ENCODE measurements around the gene CDT1. TPM values are rescaled to one million over a fixed set of nuclear protein-coding genes. Genes with fewer than 3 reads are reported as not detected.

The CDT1 gene
- total RNA-seq, 1 experiment from 2014 or later = 154 TPM

DNA sequence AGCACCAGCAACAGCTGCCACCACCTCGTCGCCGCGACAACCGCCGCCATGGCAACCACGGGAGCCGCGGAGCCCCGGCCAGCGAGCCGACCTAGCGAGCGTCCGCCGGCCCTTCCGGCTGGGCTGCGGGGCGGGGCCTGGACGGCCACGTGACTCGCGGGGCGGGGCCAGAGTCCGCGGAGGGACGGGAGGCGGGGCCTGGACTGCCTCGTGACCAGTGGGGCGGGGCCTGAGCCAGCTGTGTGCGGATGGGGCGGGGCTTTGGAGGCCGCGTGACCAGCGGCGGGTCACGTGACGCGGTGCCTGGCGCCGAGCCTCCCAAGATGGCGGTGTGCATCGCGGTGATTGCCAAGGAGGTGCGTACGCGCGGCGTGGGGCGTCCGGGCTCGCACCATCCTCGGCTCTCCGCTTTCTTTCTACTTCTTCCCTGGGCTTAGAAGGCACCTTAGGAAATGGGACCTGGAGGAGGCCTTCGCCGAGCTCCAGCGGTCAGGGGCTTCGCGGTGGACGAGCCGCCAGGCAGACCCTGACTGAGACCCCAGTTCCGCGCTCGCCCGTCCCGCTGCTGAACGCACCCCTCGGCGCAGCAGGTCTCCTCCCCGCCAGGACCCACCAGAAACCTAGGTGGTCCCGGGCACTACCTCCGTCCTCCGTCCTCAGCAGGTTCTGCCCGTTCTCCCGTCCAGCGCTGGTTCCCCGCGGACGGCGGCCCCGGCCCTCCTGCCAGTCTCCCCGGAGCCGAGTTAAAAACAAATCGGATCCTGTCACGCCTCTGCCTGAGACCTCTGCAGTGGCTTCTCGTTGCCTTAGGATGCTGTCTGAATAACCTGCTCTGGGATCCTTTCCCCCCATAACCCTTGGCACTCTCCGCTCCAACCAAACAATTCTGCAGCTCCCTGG is 53.5 kb downstream of the CDT1 start, which contains the start of the genes GALNS and TRAPPC2L:
TSS of gene GALNS (minus strand) at position 120 of the 900 bp plus-strand sequence. CDS start at position 50, 70 bp downstream.
TSS of gene TRAPPC2L (plus strand) at position 300 of the 900 bp plus-strand sequence. CDS start at position 324, 24 bp downstream.
- DNase-seq (ENCODE audit: low spot score) (peak; percentile 99), ATAC-seq (peak; percentile 88)
- POLR2A ChIA-PET = interaction anchor here (1.0 to 1.7 kb wide), 2 partner anchors 24 to 44 kb away, joined by 5 read pairs; no protein-coding TSS in a partner anchor
- H3K9me3 Mint-ChIP-seq = no peaks in the 10 kb centered on the region; the same call in 1 of the 2 replicates
- H3K4me1 Mint-ChIP-seq = peaks cover 20% of the 10 kb centered on the region
- TF ChIP-seq JUN (CRISPR knock-in tag; IDR thresholded peaks at IDR 0.05) (peak; percentile 59; the same call in 1 of the 2 replicates), NR1H2 (CRISPR knock-in tag; IDR thresholded peaks at IDR 0.05) (no peak), SP1 (CRISPR knock-in tag; conservative IDR thresholded peaks at IDR 0.05) (peak; percentile 96), CREM (CRISPR knock-in tag; IDR thresholded peaks at IDR 0.05) (peak; percentile 35; the same call in 1 of the 2 replicates), ZNF232 (CRISPR knock-in tag; IDR thresholded peaks at IDR 0.05) (peak; percentile 85), IRF2 (CRISPR knock-in tag; IDR thresholded peaks at IDR 0.05; ENCODE audit: borderline replicate concordance, low read depth) (no peak), FOXP1 (CRISPR knock-in tag; IDR thresholded peaks at IDR 0.05; ENCODE audit: borderline replicate concordance) (peak; percentile 43; the same call in 1 of the 2 replicates), TEAD4 (CRISPR knock-in tag; IDR thresholded peaks at IDR 0.05) (0 out of 2 replicates have a peak, but pooled peaks have one; percentile 54), NFE2L1 (CRISPR knock-in tag; IDR thresholded peaks at IDR 0.05) (no peak), ZNF138 (CRISPR knock-in tag; conservative IDR thresholded peaks at IDR 0.05) (no peak), FOXK1 (CRISPR knock-in tag; IDR thresholded peaks at IDR 0.05) (peak; percentile 78; the same call in 1 of the 2 replicates), NR3C1 (CRISPR knock-in tag; conservative IDR thresholded peaks at IDR 0.05; ENCODE audit: low read depth) (no peak), ELF4 (CRISPR knock-in tag; IDR thresholded peaks at IDR 0.05; ENCODE audit: low read depth) (no peak), GABPB1 (CRISPR knock-in tag; IDR thresholded peaks at IDR 0.05) (peak; percentile 30; the same call in 1 of the 2 replicates), FOXJ3 (CRISPR knock-in tag; IDR thresholded peaks at IDR 0.05; ENCODE audit: borderline replicate concordance) (no peak)
- TF ChIP-seq, protein P1, sequence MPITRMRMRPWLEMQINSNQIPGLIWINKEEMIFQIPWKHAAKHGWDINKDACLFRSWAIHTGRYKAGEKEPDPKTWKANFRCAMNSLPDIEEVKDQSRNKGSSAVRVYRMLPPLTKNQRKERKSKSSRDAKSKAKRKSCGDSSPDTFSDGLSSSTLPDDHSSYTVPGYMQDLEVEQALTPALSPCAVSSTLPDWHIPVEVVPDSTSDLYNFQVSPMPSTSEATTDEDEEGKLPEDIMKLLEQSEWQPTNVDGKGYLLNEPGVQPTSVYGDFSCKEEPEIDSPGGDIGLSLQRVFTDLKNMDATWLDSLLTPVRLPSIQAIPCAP (CRISPR knock-in tag; IDR thresholded peaks at IDR 0.05) = no peak
- TF ChIP-seq, protein P2, sequence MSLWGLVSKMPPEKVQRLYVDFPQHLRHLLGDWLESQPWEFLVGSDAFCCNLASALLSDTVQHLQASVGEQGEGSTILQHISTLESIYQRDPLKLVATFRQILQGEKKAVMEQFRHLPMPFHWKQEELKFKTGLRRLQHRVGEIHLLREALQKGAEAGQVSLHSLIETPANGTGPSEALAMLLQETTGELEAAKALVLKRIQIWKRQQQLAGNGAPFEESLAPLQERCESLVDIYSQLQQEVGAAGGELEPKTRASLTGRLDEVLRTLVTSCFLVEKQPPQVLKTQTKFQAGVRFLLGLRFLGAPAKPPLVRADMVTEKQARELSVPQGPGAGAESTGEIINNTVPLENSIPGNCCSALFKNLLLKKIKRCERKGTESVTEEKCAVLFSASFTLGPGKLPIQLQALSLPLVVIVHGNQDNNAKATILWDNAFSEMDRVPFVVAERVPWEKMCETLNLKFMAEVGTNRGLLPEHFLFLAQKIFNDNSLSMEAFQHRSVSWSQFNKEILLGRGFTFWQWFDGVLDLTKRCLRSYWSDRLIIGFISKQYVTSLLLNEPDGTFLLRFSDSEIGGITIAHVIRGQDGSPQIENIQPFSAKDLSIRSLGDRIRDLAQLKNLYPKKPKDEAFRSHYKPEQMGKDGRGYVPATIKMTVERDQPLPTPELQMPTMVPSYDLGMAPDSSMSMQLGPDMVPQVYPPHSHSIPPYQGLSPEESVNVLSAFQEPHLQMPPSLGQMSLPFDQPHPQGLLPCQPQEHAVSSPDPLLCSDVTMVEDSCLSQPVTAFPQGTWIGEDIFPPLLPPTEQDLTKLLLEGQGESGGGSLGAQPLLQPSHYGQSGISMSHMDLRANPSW (CRISPR knock-in tag; conservative IDR thresholded peaks at IDR 0.05; ENCODE audit: low read depth) = no peak
- TF ChIP-seq, protein P3, sequence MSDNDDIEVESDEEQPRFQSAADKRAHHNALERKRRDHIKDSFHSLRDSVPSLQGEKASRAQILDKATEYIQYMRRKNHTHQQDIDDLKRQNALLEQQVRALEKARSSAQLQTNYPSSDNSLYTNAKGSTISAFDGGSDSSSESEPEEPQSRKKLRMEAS (CRISPR knock-in tag; IDR thresholded peaks at IDR 0.05) = peak; percentile 79; the same call in 1 of the 2 replicates
- TF ChIP-seq, protein P4, sequence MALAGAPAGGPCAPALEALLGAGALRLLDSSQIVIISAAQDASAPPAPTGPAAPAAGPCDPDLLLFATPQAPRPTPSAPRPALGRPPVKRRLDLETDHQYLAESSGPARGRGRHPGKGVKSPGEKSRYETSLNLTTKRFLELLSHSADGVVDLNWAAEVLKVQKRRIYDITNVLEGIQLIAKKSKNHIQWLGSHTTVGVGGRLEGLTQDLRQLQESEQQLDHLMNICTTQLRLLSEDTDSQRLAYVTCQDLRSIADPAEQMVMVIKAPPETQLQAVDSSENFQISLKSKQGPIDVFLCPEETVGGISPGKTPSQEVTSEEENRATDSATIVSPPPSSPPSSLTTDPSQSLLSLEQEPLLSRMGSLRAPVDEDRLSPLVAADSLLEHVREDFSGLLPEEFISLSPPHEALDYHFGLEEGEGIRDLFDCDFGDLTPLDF (CRISPR knock-in tag; IDR thresholded peaks at IDR 0.05) = no peak
- TF ChIP-seq, protein P5, sequence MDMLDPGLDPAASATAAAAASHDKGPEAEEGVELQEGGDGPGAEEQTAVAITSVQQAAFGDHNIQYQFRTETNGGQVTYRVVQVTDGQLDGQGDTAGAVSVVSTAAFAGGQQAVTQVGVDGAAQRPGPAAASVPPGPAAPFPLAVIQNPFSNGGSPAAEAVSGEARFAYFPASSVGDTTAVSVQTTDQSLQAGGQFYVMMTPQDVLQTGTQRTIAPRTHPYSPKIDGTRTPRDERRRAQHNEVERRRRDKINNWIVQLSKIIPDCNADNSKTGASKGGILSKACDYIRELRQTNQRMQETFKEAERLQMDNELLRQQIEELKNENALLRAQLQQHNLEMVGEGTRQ (CRISPR knock-in tag; IDR thresholded peaks at IDR 0.05) = peak; percentile 100
- TF ChIP-seq, protein P6, sequence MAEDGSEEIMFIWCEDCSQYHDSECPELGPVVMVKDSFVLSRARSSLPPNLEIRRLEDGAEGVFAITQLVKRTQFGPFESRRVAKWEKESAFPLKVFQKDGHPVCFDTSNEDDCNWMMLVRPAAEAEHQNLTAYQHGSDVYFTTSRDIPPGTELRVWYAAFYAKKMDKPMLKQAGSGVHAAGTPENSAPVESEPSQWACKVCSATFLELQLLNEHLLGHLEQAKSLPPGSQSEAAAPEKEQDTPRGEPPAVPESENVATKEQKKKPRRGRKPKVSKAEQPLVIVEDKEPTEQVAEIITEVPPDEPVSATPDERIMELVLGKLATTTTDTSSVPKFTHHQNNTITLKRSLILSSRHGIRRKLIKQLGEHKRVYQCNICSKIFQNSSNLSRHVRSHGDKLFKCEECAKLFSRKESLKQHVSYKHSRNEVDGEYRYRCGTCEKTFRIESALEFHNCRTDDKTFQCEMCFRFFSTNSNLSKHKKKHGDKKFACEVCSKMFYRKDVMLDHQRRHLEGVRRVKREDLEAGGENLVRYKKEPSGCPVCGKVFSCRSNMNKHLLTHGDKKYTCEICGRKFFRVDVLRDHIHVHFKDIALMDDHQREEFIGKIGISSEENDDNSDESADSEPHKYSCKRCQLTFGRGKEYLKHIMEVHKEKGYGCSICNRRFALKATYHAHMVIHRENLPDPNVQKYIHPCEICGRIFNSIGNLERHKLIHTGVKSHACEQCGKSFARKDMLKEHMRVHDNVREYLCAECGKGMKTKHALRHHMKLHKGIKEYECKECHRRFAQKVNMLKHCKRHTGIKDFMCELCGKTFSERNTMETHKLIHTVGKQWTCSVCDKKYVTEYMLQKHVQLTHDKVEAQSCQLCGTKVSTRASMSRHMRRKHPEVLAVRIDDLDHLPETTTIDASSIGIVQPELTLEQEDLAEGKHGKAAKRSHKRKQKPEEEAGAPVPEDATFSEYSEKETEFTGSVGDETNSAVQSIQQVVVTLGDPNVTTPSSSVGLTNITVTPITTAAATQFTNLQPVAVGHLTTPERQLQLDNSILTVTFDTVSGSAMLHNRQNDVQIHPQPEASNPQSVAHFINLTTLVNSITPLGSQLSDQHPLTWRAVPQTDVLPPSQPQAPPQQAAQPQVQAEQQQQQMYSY (CRISPR knock-in tag; IDR thresholded peaks at IDR 0.05) = no peak
- TF ChIP-seq, protein P7, sequence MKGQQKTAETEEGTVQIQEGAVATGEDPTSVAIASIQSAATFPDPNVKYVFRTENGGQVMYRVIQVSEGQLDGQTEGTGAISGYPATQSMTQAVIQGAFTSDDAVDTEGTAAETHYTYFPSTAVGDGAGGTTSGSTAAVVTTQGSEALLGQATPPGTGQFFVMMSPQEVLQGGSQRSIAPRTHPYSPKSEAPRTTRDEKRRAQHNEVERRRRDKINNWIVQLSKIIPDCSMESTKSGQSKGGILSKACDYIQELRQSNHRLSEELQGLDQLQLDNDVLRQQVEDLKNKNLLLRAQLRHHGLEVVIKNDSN (CRISPR knock-in tag; IDR thresholded peaks at IDR 0.05) = peak; percentile 99
- H3K4me3 Mint-ChIP-seq = peak within 1 kb of the TSS; percentile 99
- H3K27ac Mint-ChIP-seq = peak within 1 kb of the TSS; percentile 94
- CTCF ChIA-PET = interaction anchor here (0.6 to 2.9 kb wide), 19 partner anchors 12 to 383 kb away, joined by 3 to 22 read pairs (median 6); partner anchors contain the start of genes APRT and CDH15
- peaks cover 32% of the 10 kb centered on the region for H3K36me3 Mint-ChIP-seq
- H3K27me3 Mint-ChIP-seq (ENCODE audit: low read depth) = no peaks in the 10 kb centered on the region

Data from WTC11 (cell line).